HG02678 (cell line): ENCODE data around the gene DNM1L.
A peak's percentile ranks its signal among the peaks of the same experiment; 100 is the strongest.
"Not testable (repeated sequence)": the region's sequence is repeated elsewhere in the genome, so short reads cannot be mapped to it uniquely, and the experiment has no call there.

Experiments
- ATAC-seq: cut with Tn5 transposase; IDR thresholded peaks from one replicate; pipeline ENCODE4 v1.9.1; 2021; ENCODE audit warnings: mild to moderate bottlenecking, moderate library complexity; ENCODE audit not compliant: unreplicated experiment

DNM1L gene

GRCh38 chr12:32695787-32696186 lies 16.7 kb downstream of the DNM1L start:
- ATAC-seq, result no peak

- ATAC-seq, result no peak
Observed at GRCh38 chr12:32697445-32697844, 18.3 kb downstream of the DNM1L start.

DNA sequence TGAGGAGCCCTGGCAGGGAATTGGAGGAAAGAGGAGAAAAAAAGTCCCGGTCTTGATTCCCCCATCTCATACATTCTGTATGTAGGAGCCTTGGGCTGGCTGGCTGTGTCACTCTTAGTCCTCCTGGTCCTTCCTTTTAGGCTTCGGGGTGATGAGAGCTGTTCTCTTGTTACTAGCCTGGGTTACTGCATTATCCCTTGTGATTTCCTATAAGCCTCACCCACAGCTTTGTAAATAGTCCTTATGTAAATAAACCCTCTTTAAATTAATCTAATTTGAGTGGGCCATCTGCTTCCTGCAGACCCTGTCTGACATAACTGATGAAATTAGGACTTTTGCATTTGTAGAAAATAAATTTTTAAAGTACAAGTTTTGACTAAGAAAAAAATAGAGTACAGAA lies 19.2 kb downstream of the DNM1L start:
- no peak for ATAC-seq

DNA sequence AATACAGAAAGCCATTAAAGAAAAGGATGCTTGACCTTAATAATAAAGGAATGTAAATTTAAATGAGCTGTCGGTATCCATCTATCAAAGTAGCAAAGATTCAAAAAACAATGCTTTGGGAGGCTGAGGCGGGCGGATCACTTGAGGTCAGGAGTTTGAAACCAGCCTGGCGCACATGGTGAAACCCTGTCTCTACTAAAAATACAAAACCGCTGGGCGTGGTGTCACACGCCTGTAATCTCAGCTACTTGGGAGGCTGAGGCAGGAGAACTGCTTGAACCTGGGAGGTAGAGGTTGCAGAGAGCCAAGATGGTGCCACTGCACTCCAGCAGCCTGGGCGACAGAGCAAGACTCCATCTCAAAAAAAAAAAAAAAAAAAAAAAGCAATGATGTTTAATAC lies 20.3 kb downstream of the DNM1L start:
- not testable (repeated sequence) for ATAC-seq

DNA sequence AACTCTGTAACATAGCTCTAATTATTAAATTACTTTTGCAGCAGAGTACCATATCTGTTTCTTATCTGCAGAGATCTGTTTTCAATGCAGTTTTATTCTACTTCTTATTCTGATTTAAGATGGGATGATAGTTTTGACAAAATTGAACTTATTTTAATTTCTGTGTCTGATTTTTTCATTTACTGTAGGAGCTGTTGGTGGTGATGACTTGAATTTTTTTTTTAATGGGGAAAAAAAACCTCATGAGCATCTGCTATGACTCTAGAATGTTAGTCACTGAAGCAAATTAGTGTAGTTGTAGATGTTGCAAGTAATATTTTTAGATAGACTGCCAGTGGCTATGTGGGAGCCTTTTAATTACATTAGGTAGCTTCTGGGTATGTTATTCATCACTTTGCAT lies 23.4 kb downstream of the DNM1L start:
- no peak for ATAC-seq

DNA sequence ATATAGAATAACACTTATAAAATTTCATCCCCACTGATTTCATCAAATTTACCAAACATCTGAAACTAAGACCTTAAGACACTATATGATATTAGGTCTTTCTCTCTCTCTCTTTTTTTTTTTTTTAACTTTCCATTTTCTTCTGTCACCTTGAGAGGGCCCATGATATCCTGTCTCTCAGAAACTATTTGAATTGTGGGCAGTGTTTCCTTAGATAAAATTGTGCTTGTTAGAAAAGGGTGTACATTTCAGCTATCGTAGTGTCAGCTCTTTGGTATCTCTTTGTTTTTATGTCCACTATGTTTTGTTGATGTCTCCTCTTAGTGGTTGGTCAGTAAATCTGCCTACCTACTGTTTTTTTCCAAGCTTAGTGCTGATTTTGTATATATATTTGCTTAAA lies 23.8 kb downstream of the DNM1L start:
- no peak for ATAC-seq

DNA sequence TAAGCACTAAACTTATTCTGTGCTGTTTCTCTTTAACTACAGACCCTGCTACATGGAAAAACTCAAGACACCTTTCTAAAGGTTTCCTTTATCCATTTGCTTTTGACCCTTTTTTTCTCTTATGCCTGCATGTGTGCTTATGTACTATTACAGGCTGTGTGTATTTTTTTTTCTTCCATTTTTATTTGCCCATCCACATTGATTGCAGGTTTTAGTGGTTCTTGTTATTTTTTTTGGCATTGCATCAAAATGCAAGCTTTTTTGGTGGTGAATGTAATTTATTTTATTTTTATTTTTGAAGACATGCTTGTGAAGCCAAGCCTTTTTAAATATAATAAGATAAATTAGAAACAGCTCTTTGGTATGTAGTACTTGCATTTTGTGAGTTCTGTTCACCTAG lies 26.7 kb downstream of the DNM1L start:
- ATAC-seq, result no peak

GRCh38 chr12:32706335-32707024 lies 27.4 kb downstream of the DNM1L start:
- ATAC-seq, result no peak

DNA sequence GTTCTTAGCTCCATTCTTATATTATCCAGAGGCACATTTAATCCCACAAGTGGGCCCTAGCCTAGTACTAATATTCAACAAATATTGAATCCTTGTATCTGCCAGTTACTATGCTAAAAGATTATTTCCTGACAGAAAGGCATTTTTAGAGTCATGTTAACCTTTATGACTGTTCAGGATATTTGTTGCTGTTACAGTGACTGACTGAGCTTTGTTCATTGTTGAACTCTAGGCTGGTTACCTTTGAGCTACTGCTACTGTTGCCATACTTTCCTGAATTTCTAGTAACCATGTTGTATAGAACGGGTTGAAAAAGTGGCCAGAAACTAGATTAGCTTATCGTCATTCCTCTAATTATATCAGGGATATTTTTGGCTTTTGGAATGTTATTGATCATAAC lies 29.8 kb downstream of the DNM1L start:
- no peak for ATAC-seq

- ATAC-seq, result no peak
Observed at GRCh38 chr12:32714772-32715171, 35.7 kb downstream of the DNM1L start.

DNA sequence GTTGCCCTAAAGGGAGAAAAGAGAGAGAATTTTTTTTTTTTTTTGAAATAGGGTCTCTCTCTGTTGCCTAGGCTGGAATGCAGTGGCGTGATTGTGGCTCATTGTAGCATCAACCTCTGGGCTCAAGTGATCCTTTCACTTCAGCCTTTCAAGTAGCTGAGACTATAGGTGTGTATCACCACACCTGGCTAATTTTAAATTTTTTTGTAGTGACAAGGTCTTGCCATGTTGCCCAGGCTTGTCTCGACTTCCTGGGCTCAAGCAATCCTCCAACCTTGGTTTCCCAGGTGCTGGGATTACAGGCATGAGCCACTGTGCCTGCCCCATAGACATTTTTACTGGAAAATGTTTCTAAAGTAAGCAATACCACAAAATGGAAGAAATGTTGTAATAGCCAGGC lies 39.8 kb downstream of the DNM1L start:
- no peak for ATAC-seq

GRCh38 chr12:32725308-32725707 lies 46.2 kb downstream of the DNM1L start:
- ATAC-seq, result not testable (repeated sequence)

- ATAC-seq, result no peak
Observed at GRCh38 chr12:32726286-32726685, 47.2 kb downstream of the DNM1L start.

DNA sequence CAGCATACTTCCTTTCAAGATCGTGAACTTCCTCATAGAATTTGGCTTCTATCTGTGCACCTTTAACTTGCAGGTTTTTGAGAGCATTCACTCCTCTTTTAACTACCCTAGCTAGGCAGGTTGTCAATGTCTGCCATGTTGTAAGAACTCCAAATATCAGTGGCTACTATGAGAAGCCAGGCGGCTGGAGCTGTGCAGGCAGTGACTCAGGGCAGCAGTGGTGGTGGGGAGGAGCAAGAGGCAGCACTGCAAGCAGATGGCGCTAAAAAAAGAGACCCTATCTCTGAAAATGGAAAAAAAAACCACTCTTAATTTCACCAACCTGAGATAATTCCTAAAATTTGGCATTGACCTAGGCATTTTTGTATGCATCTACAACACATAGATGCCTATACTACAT lies 48.1 kb downstream of the DNM1L start:
- no peak for ATAC-seq

- ATAC-seq, result no peak
Observed at GRCh38 chr12:32734952-32735351, 55.9 kb downstream of the DNM1L start.

DNA sequence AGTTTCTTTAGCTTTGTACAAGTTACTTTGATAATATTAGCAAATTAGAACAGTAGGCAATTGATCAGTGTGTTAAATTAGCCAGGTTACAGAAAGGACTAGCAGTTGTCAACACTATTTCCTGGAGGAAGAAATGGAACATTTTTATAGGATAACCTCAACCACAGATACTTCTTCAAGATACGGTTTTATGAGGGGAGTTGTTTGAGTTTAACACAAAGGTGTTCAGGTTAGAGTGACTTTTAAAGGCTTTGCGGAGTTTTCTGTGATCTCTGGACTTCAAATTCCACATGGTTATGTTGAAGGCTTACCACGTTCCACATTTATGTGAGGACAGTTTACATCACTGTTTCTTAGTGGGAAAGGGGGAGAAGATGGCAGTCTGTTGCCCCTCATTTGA lies 57.3 kb downstream of the DNM1L start:
- ATAC-seq, result no peak

GRCh38 chr12:32737715-32738114 lies 58.6 kb downstream of the DNM1L start:
- no peak for ATAC-seq

DNA sequence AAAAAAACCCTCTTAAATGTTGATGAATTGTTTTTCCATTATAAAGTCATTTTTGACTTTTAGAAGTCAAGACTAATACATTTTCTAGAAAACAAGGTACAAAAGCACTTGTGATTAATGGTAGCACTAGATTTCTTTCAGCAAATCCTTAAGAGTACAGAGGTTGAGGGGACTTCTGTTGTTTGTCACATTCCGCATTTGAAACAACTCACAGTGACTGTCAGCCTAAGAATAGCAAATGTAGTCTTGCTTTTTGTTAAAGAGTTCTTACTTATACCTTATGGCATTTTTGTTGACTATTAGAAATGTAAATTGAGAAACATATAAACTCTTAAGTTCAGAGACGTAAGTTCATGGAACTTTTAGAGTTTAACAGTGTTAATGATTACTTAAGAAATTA lies 60.2 kb downstream of the DNM1L start:
- ATAC-seq, result no peak

DNA sequence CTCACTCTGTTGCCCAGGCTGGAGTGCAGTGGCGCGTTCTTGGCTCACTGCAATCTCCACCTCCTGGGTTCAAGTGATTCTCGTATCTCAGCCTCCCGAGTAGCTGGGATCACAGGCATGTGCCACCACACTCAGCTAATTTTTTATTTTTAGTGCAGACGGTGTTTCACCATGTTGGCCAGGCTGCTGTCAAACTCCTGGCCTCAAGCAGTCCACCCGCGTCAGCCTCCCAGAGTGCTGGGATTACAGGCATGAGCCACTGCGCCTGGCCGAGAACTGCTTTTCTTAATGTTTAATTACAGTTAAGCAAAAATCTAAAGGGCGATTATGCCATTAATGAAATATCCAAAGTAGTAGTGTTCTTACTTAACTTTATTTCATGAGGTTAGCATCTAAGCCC lies 63.0 kb downstream of the DNM1L start:
- no peak for ATAC-seq

GRCh38 chr12:32743264-32743663 lies 64.2 kb downstream of the DNM1L start:
- no peak for ATAC-seq

DNA sequence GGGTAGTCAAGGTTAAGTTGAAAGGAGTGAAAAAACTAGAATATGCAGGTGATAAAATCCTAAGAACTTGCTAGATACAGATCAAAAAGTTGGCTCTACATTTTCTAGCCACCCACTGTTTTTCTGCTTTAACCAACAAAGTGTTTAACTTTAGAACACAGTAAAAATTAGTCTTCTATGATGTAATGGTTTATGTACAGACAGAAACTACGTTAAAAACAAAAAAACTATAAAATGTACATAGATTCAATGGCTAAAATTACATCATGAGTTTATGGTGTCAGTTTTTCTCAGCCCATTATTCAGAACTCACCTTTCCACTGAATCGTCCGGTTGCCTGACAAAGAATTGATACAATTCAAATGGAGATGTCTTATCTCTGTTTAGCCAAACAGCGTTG lies 74.5 kb downstream of the DNM1L start:
- ATAC-seq, result no peak

DNA sequence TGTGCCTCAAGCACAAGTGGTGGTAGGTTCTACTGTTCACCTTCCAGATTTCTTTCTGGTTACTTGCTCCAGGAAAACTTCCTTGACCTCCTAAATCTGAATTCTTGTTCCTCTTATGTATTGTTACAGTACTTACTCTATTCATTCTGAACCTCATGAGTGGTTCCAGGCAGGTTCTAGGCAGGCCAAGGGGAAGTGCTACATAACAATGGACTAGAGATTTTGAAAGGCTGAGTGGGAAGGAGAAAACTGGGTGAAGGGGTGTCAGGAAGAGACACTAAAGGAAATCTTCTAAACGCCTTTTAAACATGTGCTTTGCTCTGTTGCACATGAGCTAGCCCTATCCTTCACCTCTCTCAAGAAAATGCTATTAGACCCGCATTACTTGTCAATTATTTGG lies 75.0 kb downstream of the DNM1L start:
- no peak for ATAC-seq

- ATAC-seq, result peak; percentile 70
Observed at GRCh38 chr12:32755051-32755653, 76.1 kb downstream of the DNM1L start.
